H1 (cell line): ENCODE results near the gene GNG12. TPM values are rescaled to one million over a fixed set of nuclear protein-coding genes. Genes with fewer than 3 reads are reported as not detected.

Experiments used
- RAD21 ChIP-seq, 2 experiments: IDR thresholded peaks in 1 of 2; conservative IDR thresholded peaks in 1 of 2; 2 replicates each; pipeline ENCODE4 v1.6.1; 2011; ENCODE audit warnings: low read depth in 2 of 2, low read length in 2 of 2, improper control_type of control experiment in 1 of 2, inconsistent platforms in 1 of 2, mild to moderate bottlenecking in 1 of 2, moderate library complexity in 1 of 2
- SIX5 ChIP-seq: IDR thresholded peaks from 2 replicates; pipeline ENCODE4 v1.6.1; 2011; ENCODE audit warnings: mild to moderate bottlenecking, low read depth, low read length
- polyA plus RNA-seq, 7 experiments: library from polyadenylated mRNA; depleted of rRNA in 3 of 7; stranded (reverse) in 5 of 7; unstranded in 2 of 7; fragments of >200 nt in 5 of 7; fragments of 200-250 nt in 2 of 7; gene quantifications; 1 replicate in 5 of 7; 2 replicates in 1 of 7; 4 replicates in 1 of 7; pipeline versions ENCODE4 v1.2.1 to v1.2.3, GENCODE V29; 2011 to 2013; ENCODE audit warnings: missing spikeins in 2 of 7, mixed read lengths in 2 of 7
- total RNA-seq: library from RNA; stranded (reverse); fragmentation: NEBNext Ultra II Directional; extraction: Animal tissue kit (Norgen Biotek cat#: 25700); gene quantifications from 2 replicates; pipeline ENCODE4 v1.2.1, GENCODE V29; 2021

The GNG12 gene
- total and polyA plus RNA-seq, 2 of the 8 experiments (the other 6 are each of a cell fraction or from before 2014, with no cell fraction given), result 11.4 to 35.8 TPM

DNA sequence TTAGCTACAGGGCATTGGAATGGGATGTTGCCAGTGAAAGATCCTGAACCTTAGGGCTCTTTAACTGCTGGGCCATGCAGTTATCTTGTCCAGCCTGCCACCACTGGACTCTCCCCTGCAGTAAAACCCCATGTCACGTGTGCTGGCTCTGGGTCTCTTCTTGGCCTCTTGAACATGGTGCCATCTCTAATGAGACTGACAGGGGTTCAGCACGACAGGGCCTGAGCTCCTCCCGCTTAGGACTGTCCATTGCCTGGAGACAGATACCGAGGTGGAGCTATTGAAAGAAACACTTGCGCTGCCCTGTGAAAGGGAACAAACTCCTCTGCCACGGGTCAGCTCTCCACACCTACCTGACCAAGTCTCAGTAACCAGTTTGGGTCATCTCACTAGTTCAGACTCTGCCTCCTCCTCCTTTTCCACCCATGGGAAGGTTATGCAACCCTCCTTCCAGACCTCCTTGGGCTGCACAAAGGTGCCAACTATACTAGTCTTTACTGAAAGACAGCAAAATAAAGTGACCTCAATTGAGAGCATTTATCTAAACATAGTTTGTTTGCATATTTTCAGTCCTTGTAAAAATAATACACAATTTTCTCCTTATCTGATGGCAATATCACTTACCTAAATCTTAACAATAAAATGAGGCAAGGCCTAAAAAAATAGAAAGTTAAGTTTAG, 66.0 kb downstream of the GNG12 start (continued):
- TF ChIP-seq RAD21 (IDR thresholded peaks at IDR 0.05 in 1 of 2, conservative IDR thresholded peaks at IDR 0.05 in 1 of 2; ENCODE audit: low read depth in 2 of 2, low read length in 2 of 2), result no peak
- TF ChIP-seq SIX5, result no peak
- TF ChIP-seq, all 59 proteins: peak for 0
